PC-9 (cell line): ENCODE measurements around the gene MECP2. TPM values are rescaled to one million over a fixed set of nuclear protein-coding genes. Genes with fewer than 3 reads are reported as not detected.

ENCODE experiments used
- BruUV-seq: library from RNA; stranded (reverse); fragments of 400-500 nt; replicated peaks from 2 replicates; lab custom pipeline; 2021; lab: Mats Ljungman, UMichigan
- CTCF ChIA-PET: fragments of 300-600 bp; sonication (Branson Sonifier 250); formaldehyde crosslinking; loops from one replicate; lab custom pipeline; 2022; ENCODE audit warnings: antibody characterized with exemption; lab: Charles Lee
- POLR2A ChIA-PET: fragments of 300-600 bp; sonication (Branson Sonifier 250); formaldehyde crosslinking; loops from one replicate; lab custom pipeline; 2022; ENCODE audit warnings: antibody characterized with exemption; ENCODE audit not compliant: unreplicated experiment; lab: Charles Lee
- DNase-seq, 2 experiments: peaks; one replicate each; pipeline versions ENCODE4 v3.0.0 to v3.0.0-alpha.2; 2015 to 2022; ENCODE audit warnings: mixed read lengths in 1 of 2
- H2AFZ ChIP-seq: fragments of 200-600 bp; sonication (generic); 2 replicates; pipeline ENCODE4 v1.8.1; 2017; ENCODE audit warnings: antibody characterized with exemption
- H3F3A ChIP-seq: fragments of 200-600 bp; sonication (generic); 2 replicates; pipeline ENCODE4 v1.8.1; 2017; ENCODE audit warnings: antibody characterized with exemption, mild to moderate bottlenecking, low read depth; ENCODE audit not compliant: insufficient read depth
- H3K27ac ChIP-seq: fragments of 200-600 bp; sonication (generic); 2 replicates; pipeline ENCODE4 v1.6.1; 2016; ENCODE audit warnings: mixed run types
- H3K27me3 ChIP-seq: fragments of 200-600 bp; sonication (generic); 2 replicates; pipeline ENCODE4 v1.6.1; 2016; ENCODE audit warnings: low read depth, mixed run types; ENCODE audit not compliant: insufficient read depth
- H3K36me3 ChIP-seq: fragments of 200-600 bp; sonication (generic); 2 replicates; pipeline ENCODE4 v1.6.1; 2016; ENCODE audit warnings: low read depth, mixed run types
- H3K4me1 ChIP-seq: fragments of 200-600 bp; sonication (generic); replicated peaks from 2 replicates; pipeline ENCODE4 v1.6.1; 2016; ENCODE audit warnings: mixed run types; ENCODE audit not compliant: insufficient read depth
- H3K4me2 ChIP-seq: fragments of 200-600 bp; sonication (generic); 2 replicates; pipeline ENCODE4 v1.6.1; 2017; ENCODE audit warnings: mixed run types
- H3K4me3 ChIP-seq: fragments of 200-600 bp; sonication (generic); 2 replicates; pipeline ENCODE4 v1.6.1; 2016; ENCODE audit warnings: mixed run types
- H3K79me2 ChIP-seq: fragments of 200-600 bp; sonication (generic); 2 replicates; pipeline ENCODE4 v1.6.1; 2017; ENCODE audit warnings: low read depth, mixed run types
- H3K9me2 ChIP-seq: fragments of 200-600 bp; sonication (generic); 2 replicates; pipeline ENCODE4 v1.8.1; 2017; ENCODE audit warnings: mild to moderate bottlenecking; ENCODE audit not compliant: insufficient read depth
- H3K9me3 ChIP-seq: fragments of 200-600 bp; sonication (generic); 2 replicates; pipeline ENCODE4 v1.8.1; 2016; ENCODE audit warnings: low read depth; ENCODE audit not compliant: insufficient read depth
- H4K20me1 ChIP-seq: fragments of 200-600 bp; sonication (generic); 2 replicates; pipeline ENCODE4 v1.8.1; 2017; ENCODE audit not compliant: insufficient read depth
- CTCF ChIP-seq: fragments of 200-600 bp; sonication (generic); conservative IDR thresholded peaks from 2 replicates; pipeline ENCODE4 v1.6.1; 2017; ENCODE audit warnings: mixed run types, antibody characterized with exemption, mild to moderate bottlenecking, moderate library complexity
- EZH2 ChIP-seq: fragments of 200-600 bp; sonication (generic); IDR thresholded peaks from 2 replicates; pipeline ENCODE4 v1.8.0; 2017; ENCODE audit warnings: antibody characterized with exemption, low read depth
- intact Hi-C: fragments of 100-400 bp; cut with micrococcal nuclease; formaldehyde crosslinking; loops from one replicate; pipeline ENCODE4 v1.10.0; 2022; ENCODE audit not compliant: unreplicated experiment
- total RNA-seq: library from RNA; stranded (reverse); gene quantifications from 2 replicates; pipeline ENCODE4 v1.2.3, GENCODE V29; 2021

Gene MECP2
- total RNA-seq, 1 experiment from 2014 or later = 85.6 TPM

GRCh38 chrX:154082396-154083125 lies 15.0 kb downstream of the MECP2 start:
- H3K79me2 ChIP-seq = peaks cover 74% of the 10 kb centered on the region
- TF ChIP-seq CTCF = no peak
- no peak for TF ChIP-seq EZH2
- POLR2A ChIA-PET = no interaction called here
- H3K36me3 ChIP-seq = no peaks in the 10 kb centered on the region
- H2AFZ ChIP-seq = no peak overlapping the region
- peak; percentile 33 to 49 for DNase-seq
- no peaks in the 10 kb centered on the region for H3K9me2 ChIP-seq
- no peaks in the 10 kb centered on the region for H3K27me3 ChIP-seq
- no peaks in the 10 kb centered on the region for H3K9me3 ChIP-seq
- H4K20me1 ChIP-seq = peaks cover 19% of the 10 kb centered on the region; the same call in 1 of the 2 replicates
- BruUV-seq = no TSS peak
- no peak overlapping the region for H3K27ac ChIP-seq
- H3K4me3 ChIP-seq = no peak overlapping the region
- 0 out of 2 replicates have a peak, but pooled peaks cover 9% of the 10 kb centered on the region for H3K4me1 ChIP-seq
- no peak overlapping the region for H3K4me2 ChIP-seq
- H3F3A ChIP-seq = 0 out of 2 replicates have a peak, but pooled peaks cover 10% of the 10 kb centered on the region
- intact Hi-C loops = no loop called here
- CTCF ChIA-PET = no interaction called here

GRCh38 chrX:154077101-154077500 lies 20.4 kb downstream of the MECP2 start:
- Histone ChIP-seq H3K36me3 (no peaks in the 10 kb centered on the region), H3K4me1 (peaks cover 20% of the 10 kb centered on the region), H3F3A (peaks cover 20% of the 10 kb centered on the region), H4K20me1 (peaks cover 12% of the 10 kb centered on the region), H3K9me3 (no peaks in the 10 kb centered on the region), H3K9me2 (no peaks in the 10 kb centered on the region), H3K27me3 (no peaks in the 10 kb centered on the region), H3K27ac (no peak overlapping the region), H2AFZ (no peak overlapping the region), H3K4me2 (no peak overlapping the region), H3K79me2 (peaks cover 85% of the 10 kb centered on the region), H3K4me3 (no peak overlapping the region)
- ChIA-PET CTCF (no interaction called here), POLR2A (no interaction called here)
- TF ChIP-seq EZH2 (no peak), CTCF (no peak)
- intact Hi-C loops = no loop called here
- no peak for DNase-seq
- no TSS peak for BruUV-seq

GRCh38 chrX:154074199-154074598 lies 23.3 kb downstream of the MECP2 start:
- Histone ChIP-seq H4K20me1 (peaks cover 17% of the 10 kb centered on the region), H3K4me2 (peak overlapping the region; percentile 47), H3K79me2 (peaks cover 82% of the 10 kb centered on the region), H3F3A (peaks cover 20% of the 10 kb centered on the region), H3K27ac (peak overlapping the region; percentile 53), H3K4me1 (peaks cover 20% of the 10 kb centered on the region), H3K9me3 (no peaks in the 10 kb centered on the region), H3K4me3 (no peak overlapping the region), H2AFZ (no peak overlapping the region), H3K36me3 (no peaks in the 10 kb centered on the region; the same call in 1 of the 2 replicates), H3K9me2 (no peaks in the 10 kb centered on the region), H3K27me3 (no peaks in the 10 kb centered on the region)
- no peak for TF ChIP-seq EZH2
- no peak for TF ChIP-seq CTCF
- POLR2A ChIA-PET = no interaction called here
- CTCF ChIA-PET = no interaction called here
- BruUV-seq = no TSS peak
- peak; percentile 63 to 77 for DNase-seq
- intact Hi-C loops = no loop called here
